ENCODE results near the gene USP7. TPM values are rescaled to one million over a fixed set of nuclear protein-coding genes. Genes with fewer than 3 reads are reported as not detected.

Gene USP7
- total RNA-seq, 1 experiment from 2014 or later, result 228 TPM

- Histone ChIP-seq H3K27me3 (replicated peaks; ENCODE audit: insufficient read depth, low read depth, low read length, poor library complexity) (no peaks in the 10 kb centered on the region), H3K36me3 (ENCODE audit: insufficient read depth, low read length, poor library complexity, severe bottlenecking) (peaks cover 18% of the 10 kb centered on the region), H3K27ac (ENCODE audit: low read depth, low read length, poor library complexity, severe bottlenecking) (no peak overlapping the region), H3K4me1 (ENCODE audit: insufficient read depth, low read length, poor library complexity, severe bottlenecking) (peaks cover 26% of the 10 kb centered on the region), H3K9me3 (ENCODE audit: low read depth, low read length, poor library complexity, severe bottlenecking) (no peaks in the 10 kb centered on the region), H3K4me3 (ENCODE audit: low read depth, low read length, poor library complexity, severe bottlenecking) (no peak overlapping the region)
- ChIA-PET POLR2A (ENCODE audit: low non-redundant PET) (no interaction called here), CTCF (interaction anchor here (1.5 kb wide), 1 partner anchor 80 kb away, joined by 4 read pairs; no protein-coding TSS in a partner anchor)
- TF ChIP-seq EZH2 (IDR thresholded peaks at IDR 0.05; ENCODE audit: borderline replicate concordance, low read depth, low read length, poor library complexity, severe bottlenecking) (no peak), CTCF (conservative IDR thresholded peaks at IDR 0.05; ENCODE audit: low read depth, low read length) (no peak)
- intact Hi-C loops (cut with micrococcal nuclease; ENCODE audit: unreplicated experiment), result no loop called here
- TSS peak; percentile 17 for BruUV-seq (replicated peaks)
- DNase-seq (ENCODE audit: low spot score), result peak; percentile 52
Observed at GRCh38 chr16:8928467-8928957, 35.2 kb downstream of the USP7 start.

- H3K27ac ChIP-seq (ENCODE audit: low read depth, low read length, poor library complexity, severe bottlenecking), result no peak overlapping the region
- no peaks in the 10 kb centered on the region for H3K9me3 ChIP-seq (ENCODE audit: low read depth, low read length, poor library complexity, severe bottlenecking)
- ChIA-PET CTCF (no interaction called here), POLR2A (ENCODE audit: low non-redundant PET) (no interaction called here)
- intact Hi-C loops (cut with micrococcal nuclease; ENCODE audit: unreplicated experiment), result no loop called here
- H3K4me3 ChIP-seq (ENCODE audit: low read depth, low read length, poor library complexity, severe bottlenecking), result no peak overlapping the region
- peaks cover 35% of the 10 kb centered on the region for H3K36me3 ChIP-seq (ENCODE audit: insufficient read depth, low read length, poor library complexity, severe bottlenecking)
- no peaks in the 10 kb centered on the region for H3K27me3 ChIP-seq (replicated peaks; ENCODE audit: insufficient read depth, low read depth, low read length, poor library complexity)
- peaks cover 26% of the 10 kb centered on the region for H3K4me1 ChIP-seq (ENCODE audit: insufficient read depth, low read length, poor library complexity, severe bottlenecking)
- TF ChIP-seq EZH2 (IDR thresholded peaks at IDR 0.05; ENCODE audit: borderline replicate concordance, low read depth, low read length, poor library complexity, severe bottlenecking) (no peak), CTCF (conservative IDR thresholded peaks at IDR 0.05; ENCODE audit: low read depth, low read length) (no peak)
- BruUV-seq (replicated peaks), result no TSS peak
- DNase-seq (ENCODE audit: low spot score), result no peak
Observed at GRCh38 chr16:8926827-8927226, 36.9 kb downstream of the USP7 start.

GRCh38 chr16:8925455-8925854 lies 38.3 kb downstream of the USP7 start:
- Histone ChIP-seq H3K9me3 (ENCODE audit: low read depth, low read length, poor library complexity, severe bottlenecking) (no peaks in the 10 kb centered on the region), H3K27me3 (replicated peaks; ENCODE audit: insufficient read depth, low read depth, low read length, poor library complexity) (no peaks in the 10 kb centered on the region), H3K4me3 (ENCODE audit: low read depth, low read length, poor library complexity, severe bottlenecking) (no peak overlapping the region), H3K4me1 (ENCODE audit: insufficient read depth, low read length, poor library complexity, severe bottlenecking) (peaks cover 26% of the 10 kb centered on the region), H3K36me3 (ENCODE audit: insufficient read depth, low read length, poor library complexity, severe bottlenecking) (peaks cover 48% of the 10 kb centered on the region), H3K27ac (ENCODE audit: low read depth, low read length, poor library complexity, severe bottlenecking) (no peak overlapping the region)
- intact Hi-C loops (cut with micrococcal nuclease; ENCODE audit: unreplicated experiment), result no loop called here
- BruUV-seq (replicated peaks), result no TSS peak
- ChIA-PET CTCF (no interaction called here), POLR2A (ENCODE audit: low non-redundant PET) (no interaction called here)
- DNase-seq (ENCODE audit: low spot score), result no peak
- TF ChIP-seq CTCF (conservative IDR thresholded peaks at IDR 0.05; ENCODE audit: low read depth, low read length) (no peak), EZH2 (IDR thresholded peaks at IDR 0.05; ENCODE audit: borderline replicate concordance, low read depth, low read length, poor library complexity, severe bottlenecking) (no peak)
